Measurements from ENCODE around the gene EEF1A2.

EEF1A2 gene

DNA sequence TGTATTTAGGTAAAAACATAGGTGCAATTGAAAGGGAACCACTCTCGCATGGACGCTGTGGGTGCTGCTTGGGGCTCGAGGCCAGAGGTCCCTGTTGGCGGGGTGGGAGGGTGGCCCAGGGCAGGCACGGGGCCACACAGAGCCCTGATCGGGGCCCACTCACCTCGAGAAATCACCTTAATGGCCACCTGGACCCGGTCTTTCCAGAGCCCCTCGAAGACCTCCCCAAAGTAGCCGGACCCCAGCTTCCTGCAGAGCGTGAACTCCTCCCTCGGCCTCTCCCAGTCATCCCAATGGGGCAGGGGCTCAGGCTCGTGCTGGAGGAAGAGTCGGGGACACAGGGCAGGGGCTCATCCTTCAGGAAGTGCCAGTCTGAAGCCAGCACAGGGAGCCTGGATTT is 34.5 kb upstream of the EEF1A2 start:
- Histone ChIP-seq H3K27me3 (ENCODE audit: low read depth) (no peaks in the 10 kb centered on the region), H3K36me3 (replicated peaks) (no peaks in the 10 kb centered on the region), H3K9me3 (no peaks in the 10 kb centered on the region), H3K4me1 (no peaks in the 10 kb centered on the region), H3K4me3 (no peak overlapping the region)
- in situ Hi-C loops (cut with MboI; ENCODE audit: low sequenced_read_pairs) = no loop called here
- DNase-seq (ENCODE audit: low spot score in 2 of 2) = no peak

DNA sequence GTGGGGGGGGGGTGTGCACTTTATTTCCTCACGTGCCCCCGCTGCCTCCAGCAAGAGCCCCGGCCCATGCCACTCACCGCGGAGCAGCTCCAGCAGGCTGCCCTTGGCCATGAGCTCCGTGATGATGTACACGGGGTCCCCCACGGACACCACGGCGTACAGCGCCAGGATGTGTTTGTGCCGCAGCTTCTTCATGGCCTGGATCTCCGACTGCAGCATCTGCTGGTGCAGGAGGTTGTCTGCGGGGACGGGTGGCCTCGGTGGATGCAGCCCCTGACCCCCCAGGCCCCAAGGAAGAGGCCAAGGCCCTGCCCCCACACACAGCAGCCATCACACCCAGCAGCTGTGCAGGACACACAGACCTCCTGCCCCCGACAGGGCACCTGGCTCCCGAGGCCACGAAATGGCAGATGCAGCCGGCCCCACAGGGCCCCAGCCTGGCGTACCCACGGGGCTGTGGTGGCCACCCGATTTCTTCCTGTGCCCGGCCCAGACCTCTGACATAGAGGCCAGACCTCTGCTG is 33.6 kb upstream of the EEF1A2 start:
- Histone ChIP-seq H3K36me3 (replicated peaks) (no peaks in the 10 kb centered on the region), H3K4me3 (no peak overlapping the region), H3K4me1 (no peaks in the 10 kb centered on the region), H3K27me3 (ENCODE audit: low read depth) (no peaks in the 10 kb centered on the region; the same call in 1 of the 2 replicates), H3K9me3 (no peaks in the 10 kb centered on the region)
- DNase-seq (ENCODE audit: low spot score in 2 of 2) = no peak
- in situ Hi-C loops (cut with MboI; ENCODE audit: low sequenced_read_pairs) = no loop called here

DNA sequence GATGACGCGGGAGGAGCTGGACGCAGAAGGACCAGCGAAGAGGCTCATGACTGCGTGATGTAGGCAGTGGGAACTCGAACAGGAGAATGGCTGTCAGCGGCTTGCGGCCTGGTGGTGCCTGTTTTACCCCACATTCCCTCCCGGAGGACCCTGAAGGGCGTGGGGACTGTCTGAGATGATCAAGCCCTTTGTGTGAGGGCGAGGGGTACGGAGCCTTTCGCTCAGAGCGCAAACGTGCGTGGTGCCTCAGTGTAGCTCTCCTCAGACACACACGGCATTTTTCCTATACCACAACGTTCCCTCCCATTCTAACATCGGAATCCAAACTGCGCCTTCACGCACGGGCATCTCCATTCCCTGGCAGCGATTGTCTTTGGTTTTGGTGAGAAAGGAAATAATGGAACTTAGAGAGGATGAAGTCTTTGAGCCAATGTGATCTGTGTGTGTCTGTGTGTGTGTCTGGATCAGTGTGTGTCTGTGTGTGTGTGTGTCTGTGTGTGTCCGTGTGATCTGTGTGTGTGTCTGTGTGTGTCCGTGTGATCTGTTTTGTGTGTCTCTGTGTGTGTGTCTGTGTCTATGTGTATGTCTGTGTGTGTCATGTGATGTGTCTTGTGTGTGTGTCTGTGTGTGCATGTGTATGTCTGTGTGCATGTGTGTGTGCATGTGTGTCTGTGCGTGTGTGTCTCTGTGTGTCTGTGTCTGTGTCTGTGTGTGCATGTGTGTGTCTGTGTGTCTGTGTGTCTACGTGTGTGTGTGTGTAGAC is 33.0 kb upstream of the EEF1A2 start:
- DNase-seq (ENCODE audit: low spot score in 2 of 2) = no peak
- H3K4me1 ChIP-seq = no peaks in the 10 kb centered on the region
- H3K27me3 ChIP-seq (ENCODE audit: low read depth) = no peaks in the 10 kb centered on the region; the same call in 1 of the 2 replicates
- H3K36me3 ChIP-seq (replicated peaks) = no peaks in the 10 kb centered on the region
- H3K9me3 ChIP-seq = no peaks in the 10 kb centered on the region
- H3K4me3 ChIP-seq = no peak overlapping the region
- in situ Hi-C loops (cut with MboI; ENCODE audit: low sequenced_read_pairs) = no loop called here

DNA sequence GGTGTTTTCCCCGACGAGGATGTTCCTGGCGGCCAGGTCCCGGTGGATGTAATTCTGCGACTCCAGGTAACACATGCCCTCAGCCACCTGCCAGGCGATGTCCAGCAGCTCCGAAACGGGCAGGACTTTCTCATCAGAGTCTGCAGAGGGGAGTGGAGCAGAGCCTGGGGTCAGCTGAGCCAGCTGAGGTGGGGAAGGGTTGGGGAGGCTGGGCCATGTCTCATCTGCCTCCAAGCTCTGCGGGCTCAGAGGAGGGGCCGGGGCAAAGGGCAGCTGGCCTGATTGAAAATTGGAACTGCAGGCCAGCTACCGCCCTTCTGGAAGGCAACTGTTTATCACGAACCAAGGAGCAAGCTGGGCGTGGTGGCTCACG is 31.9 kb upstream of the EEF1A2 start:
- no peaks in the 10 kb centered on the region for H3K4me1 ChIP-seq
- in situ Hi-C loops (cut with MboI; ENCODE audit: low sequenced_read_pairs) = no loop called here
- H3K27me3 ChIP-seq (ENCODE audit: low read depth) = peaks cover 2% of the 10 kb centered on the region; the same call in 1 of the 2 replicates
- H3K9me3 ChIP-seq = no peaks in the 10 kb centered on the region
- H3K36me3 ChIP-seq (replicated peaks) = no peaks in the 10 kb centered on the region
- H3K4me3 ChIP-seq = no peak overlapping the region
- no peak for DNase-seq (ENCODE audit: low spot score in 2 of 2)

DNA sequence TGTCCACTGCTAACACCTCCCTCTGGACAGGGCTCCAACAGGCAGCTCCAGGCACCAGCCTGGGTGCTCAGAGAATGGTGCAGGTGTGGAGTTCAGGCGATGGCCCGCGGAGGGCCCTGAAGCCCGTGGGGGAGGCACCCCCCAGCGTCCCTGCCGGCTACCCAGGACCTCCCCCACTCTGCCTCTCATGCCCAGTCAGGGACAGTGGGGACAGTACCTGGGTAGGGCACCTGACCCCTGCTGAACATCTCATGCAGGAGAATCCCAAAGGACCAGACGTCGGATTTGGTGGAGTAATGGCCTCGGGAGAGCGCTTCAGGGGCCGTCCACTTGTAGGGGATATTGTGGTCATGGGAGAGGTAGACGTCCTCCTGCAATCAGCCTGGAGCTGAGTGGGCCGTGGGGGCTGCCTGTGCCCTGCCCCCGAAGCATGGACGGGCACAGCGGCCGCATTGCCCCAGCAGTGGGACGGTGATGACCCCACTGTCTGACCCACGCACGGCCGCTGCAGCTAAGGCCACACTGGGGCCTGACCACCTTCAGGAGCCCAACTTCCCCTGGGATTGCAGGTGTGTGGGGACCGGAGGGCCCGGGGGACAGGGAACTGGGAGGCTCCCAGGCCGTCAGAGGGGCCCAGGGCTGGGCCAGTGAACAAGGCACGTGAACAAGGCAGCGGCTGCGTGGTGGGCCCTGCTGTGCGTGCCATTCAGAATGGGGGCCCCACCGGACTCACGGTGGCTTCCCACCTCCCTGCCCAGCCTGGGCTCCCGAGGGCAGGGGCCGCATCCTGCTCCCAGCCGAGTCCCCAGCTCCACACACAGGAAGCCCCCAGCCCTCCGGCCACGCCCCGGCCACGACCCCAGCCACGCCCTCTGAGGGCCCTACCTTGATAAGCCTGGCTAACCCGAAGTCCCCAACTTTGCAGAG is 31.2 kb upstream of the EEF1A2 start:
- Histone ChIP-seq H3K4me1 (no peaks in the 10 kb centered on the region), H3K36me3 (replicated peaks) (no peaks in the 10 kb centered on the region), H3K27me3 (ENCODE audit: low read depth) (peaks cover 2% of the 10 kb centered on the region; the same call in 1 of the 2 replicates), H3K9me3 (no peaks in the 10 kb centered on the region), H3K4me3 (no peak overlapping the region)
- no peak for DNase-seq (ENCODE audit: low spot score in 2 of 2)
- in situ Hi-C loops (cut with MboI; ENCODE audit: low sequenced_read_pairs) = no loop called here

DNA sequence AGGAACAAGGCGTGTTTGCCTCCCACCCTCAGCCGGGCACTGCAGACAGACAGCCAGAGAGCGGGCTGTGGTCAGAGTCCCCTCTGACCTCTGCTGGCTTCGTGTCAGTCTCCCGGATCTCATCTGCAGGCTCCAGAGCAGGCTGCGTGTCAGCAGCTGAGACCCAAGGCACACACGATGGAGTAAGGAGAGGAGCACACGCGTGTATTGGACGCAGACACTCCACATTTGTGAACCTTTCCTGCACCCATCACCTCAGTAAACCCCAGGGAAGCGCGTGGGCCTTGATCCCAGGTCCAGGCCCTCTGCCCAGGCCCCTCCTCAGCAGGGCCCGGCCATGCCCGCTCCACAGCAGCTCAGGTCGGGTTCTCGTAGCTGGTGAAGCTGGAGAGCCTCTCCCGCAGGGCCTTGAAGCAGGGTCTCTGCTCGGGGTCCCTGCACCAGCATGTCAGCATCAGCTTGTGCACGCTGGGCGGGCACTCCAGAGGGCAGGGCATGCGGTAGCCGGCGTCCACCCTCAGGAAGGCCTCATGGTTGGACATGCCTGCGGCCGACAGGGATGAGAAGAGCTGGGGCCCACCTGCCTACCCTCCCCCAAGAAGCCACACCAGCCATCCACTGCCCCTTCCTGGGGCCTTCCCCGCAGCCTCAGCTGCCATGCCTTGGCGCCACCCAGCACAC is 30.4 kb upstream of the EEF1A2 start:
- Histone ChIP-seq H3K4me3 (no peak overlapping the region), H3K9me3 (no peaks in the 10 kb centered on the region)
- in situ Hi-C loops (cut with MboI; ENCODE audit: low sequenced_read_pairs) = no loop called here

DNA sequence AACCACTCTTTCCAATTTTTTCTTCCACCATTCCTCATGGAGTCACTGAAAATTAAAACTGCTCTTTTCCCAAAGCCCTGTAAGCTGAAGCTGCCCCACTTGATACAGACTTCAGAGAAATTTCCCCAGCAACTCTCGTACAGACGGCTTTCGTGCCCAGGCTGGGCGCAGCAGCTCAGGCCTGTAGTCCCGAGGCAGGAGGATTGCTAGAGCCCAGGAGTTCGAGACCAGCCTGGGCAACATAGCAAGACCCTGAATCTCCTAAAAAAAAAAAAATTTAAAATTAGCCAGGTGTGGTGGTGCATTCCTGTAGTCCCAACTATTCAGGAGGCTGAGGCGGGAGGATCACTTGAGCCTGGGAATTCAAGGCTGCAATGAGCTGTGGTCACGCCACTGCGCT is 28.3 kb upstream of the EEF1A2 start:
- Histone ChIP-seq H3K27me3 (ENCODE audit: low read depth) (peaks cover 2% of the 10 kb centered on the region; the same call in 1 of the 2 replicates), H3K4me3 (no peak overlapping the region), H3K36me3 (replicated peaks) (peaks cover 15% of the 10 kb centered on the region), H3K9me3 (peaks cover 3% of the 10 kb centered on the region; the same call in 1 of the 2 replicates), H3K4me1 (peaks cover 7% of the 10 kb centered on the region; the same call in 1 of the 2 replicates)
- no peak for DNase-seq (ENCODE audit: low spot score in 2 of 2)
- in situ Hi-C loops (cut with MboI; ENCODE audit: low sequenced_read_pairs) = no loop called here

More for the DNA sequence above, 30.4 kb upstream of the EEF1A2 start:
- DNase-seq (ENCODE audit: low spot score in 2 of 2) = no peak
- no peaks in the 10 kb centered on the region for H3K36me3 ChIP-seq (replicated peaks)
- H3K4me1 ChIP-seq = 0 out of 2 replicates have a peak, but pooled peaks cover 3% of the 10 kb centered on the region
- peaks cover 2% of the 10 kb centered on the region; the same call in 1 of the 2 replicates for H3K27me3 ChIP-seq (ENCODE audit: low read depth)

DNA sequence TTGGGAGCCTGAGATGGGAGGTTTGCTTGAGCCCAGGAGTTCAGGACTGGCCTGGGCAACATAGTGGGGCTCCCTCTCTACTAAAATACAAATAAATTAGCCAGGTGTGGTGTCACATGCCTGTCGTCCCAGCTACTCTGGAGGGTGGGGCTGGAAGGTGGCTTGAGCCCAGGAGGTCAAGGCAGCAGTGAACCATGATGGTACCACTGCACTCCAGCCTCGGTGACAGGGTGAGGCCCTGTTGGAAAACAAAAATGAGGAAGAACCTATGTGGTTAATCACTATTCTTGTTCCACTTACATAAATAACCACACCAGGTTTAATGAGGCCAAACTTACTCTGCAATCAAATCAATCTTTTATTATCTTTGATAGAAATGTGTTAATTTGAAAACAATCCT is 27.1 kb upstream of the EEF1A2 start:
- Histone ChIP-seq H3K27me3 (ENCODE audit: low read depth) (peaks cover 2% of the 10 kb centered on the region; the same call in 1 of the 2 replicates), H3K4me3 (no peak overlapping the region), H3K36me3 (replicated peaks) (peaks cover 25% of the 10 kb centered on the region), H3K9me3 (peaks cover 3% of the 10 kb centered on the region; the same call in 1 of the 2 replicates), H3K4me1 (peaks cover 7% of the 10 kb centered on the region; the same call in 1 of the 2 replicates)
- in situ Hi-C loops (cut with MboI; ENCODE audit: low sequenced_read_pairs) = no loop called here
- DNase-seq (ENCODE audit: low spot score in 2 of 2) = no peak

DNA sequence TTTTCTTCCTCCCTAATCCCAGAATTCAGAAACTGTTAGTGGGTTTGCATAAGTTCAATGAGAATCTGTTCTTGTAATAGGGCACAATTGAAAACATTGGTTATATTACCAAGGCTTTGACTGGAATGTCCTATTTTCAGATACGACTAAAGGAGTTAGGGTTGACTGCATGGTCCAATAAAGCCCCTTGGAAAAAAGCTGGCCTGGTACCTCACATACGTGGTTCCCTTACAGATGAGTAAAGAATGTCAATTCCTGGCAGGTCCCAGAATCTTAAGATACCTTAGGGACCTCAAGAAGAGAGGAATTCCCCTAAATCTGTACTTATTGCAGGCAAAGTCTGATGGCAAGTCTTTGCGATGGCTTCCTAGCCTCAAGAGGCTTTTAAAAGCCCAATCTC is 26.3 kb upstream of the EEF1A2 start:
- in situ Hi-C loops (cut with MboI; ENCODE audit: low sequenced_read_pairs) = no loop called here
- Histone ChIP-seq H3K4me3 (no peak overlapping the region), H3K36me3 (replicated peaks) (peaks cover 25% of the 10 kb centered on the region), H3K9me3 (peaks cover 3% of the 10 kb centered on the region; the same call in 1 of the 2 replicates), H3K4me1 (peaks cover 7% of the 10 kb centered on the region; the same call in 1 of the 2 replicates), H3K27me3 (ENCODE audit: low read depth) (peaks cover 2% of the 10 kb centered on the region; the same call in 1 of the 2 replicates)
- DNase-seq (ENCODE audit: low spot score in 2 of 2) = no peak

DNA sequence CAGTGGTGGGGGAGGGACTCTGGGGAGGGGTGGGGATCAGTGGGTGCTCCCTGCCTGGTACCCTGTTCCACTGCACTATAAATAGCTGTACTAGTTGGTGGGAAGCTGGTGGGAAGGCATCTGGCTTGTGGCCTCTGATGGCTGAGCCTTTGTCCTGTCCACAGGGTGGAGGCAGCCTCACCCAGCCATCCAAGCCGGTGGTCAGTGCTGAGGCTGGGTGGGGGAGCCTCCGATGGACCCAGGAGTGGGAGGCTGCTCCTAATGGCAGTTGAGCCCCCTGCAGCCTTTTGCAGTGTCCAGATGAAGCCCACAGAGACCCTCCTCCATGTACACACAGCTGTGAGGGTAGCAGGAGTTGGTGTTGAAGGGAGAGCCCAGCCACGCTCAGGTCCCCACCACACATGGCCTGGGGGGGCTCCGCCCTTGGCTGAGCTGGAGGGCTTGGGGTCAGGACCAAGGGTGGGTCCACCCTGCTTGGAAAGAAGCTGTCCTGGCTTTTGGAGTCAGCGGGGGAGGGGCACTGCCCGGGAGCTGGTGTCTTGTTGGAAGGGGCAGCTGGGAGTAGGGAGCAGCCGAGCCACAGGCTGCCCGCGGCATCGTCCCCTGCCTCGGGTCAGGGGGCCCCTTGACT is 24.2 kb upstream of the EEF1A2 start:
- H3K36me3 ChIP-seq (replicated peaks) = peaks cover 25% of the 10 kb centered on the region
- in situ Hi-C loops (cut with MboI; ENCODE audit: low sequenced_read_pairs) = no loop called here
- no peak for DNase-seq (ENCODE audit: low spot score in 2 of 2)
- no peak overlapping the region for H3K4me3 ChIP-seq
- peaks cover 12% of the 10 kb centered on the region for H3K4me1 ChIP-seq
- H3K27me3 ChIP-seq (ENCODE audit: low read depth) = peaks cover 2% of the 10 kb centered on the region; the same call in 1 of the 2 replicates
- peaks cover 3% of the 10 kb centered on the region; the same call in 1 of the 2 replicates for H3K9me3 ChIP-seq

DNA sequence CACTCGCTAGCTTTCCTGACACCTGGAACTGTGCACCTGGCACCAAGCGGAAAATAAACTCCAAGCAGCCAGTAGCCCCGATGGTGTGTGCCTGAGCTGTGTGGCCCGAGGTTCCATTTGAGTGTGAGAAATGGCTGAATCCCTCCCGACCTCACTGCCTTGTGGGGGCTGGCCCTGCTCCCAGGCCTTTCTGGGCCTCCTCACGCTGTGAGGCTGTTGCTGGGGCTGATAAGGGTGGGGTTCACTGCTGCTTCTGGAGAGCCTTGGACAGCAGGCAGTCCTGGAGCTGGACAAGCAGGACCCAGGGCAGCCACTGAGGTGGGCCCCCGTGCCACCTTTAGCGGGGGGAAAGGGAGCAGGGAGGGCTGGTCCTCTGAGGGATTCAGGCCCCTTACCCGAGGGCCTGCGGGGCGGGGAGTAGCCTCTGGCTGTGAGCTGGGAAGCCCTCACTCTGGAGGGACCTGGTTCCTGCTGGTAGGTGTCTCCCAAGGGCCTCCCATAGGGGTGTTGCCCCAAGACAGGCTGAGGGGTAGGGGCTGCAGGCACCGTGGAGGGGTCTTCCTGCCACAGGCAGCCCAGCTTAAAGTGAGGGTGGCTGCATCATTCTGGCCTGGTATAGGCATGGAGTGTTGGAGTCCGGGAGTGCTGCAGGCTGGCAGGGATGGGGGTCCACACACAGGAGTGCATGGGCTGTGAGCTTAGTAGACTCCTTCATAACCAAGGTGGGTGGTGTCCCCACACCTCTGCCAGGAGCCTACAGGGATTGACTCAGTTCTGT is 23.4 kb upstream of the EEF1A2 start:
- H3K36me3 ChIP-seq (replicated peaks) = peaks cover 25% of the 10 kb centered on the region
- DNase-seq (ENCODE audit: low spot score in 2 of 2) = no peak
- 0 out of 2 replicates have a peak, but pooled peaks cover 2% of the 10 kb centered on the region for H3K27me3 ChIP-seq (ENCODE audit: low read depth)
- peaks cover 3% of the 10 kb centered on the region; the same call in 1 of the 2 replicates for H3K9me3 ChIP-seq
- peaks cover 12% of the 10 kb centered on the region for H3K4me1 ChIP-seq
- in situ Hi-C loops (cut with MboI; ENCODE audit: low sequenced_read_pairs) = no loop called here
- H3K4me3 ChIP-seq = peak overlapping the region; percentile 11

DNA sequence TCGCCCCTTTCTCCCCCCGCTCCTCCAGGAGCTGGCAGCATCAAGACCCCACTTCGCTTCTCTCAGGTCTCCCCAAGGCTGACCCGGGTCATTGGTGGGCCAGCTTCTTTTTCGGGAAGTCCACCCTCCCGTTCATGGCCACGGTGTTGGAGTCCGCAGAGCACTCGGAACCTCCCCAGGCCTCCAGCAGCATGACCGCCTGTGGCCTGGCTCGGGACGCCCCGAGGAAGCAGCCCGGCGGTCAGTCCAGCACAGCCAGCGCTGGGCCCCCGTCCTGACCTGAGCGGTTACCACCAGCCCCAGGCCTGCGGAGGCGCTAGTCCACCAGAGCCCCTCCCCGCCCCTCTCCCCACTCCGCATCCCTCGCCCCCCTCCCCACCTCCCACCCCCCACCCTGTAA is 22.7 kb upstream of the EEF1A2 start:
- Histone ChIP-seq H3K4me1 (peaks cover 12% of the 10 kb centered on the region), H3K4me3 (peak overlapping the region; percentile 84), H3K36me3 (replicated peaks) (peaks cover 25% of the 10 kb centered on the region), H3K27me3 (ENCODE audit: low read depth) (0 out of 2 replicates have a peak, but pooled peaks cover 2% of the 10 kb centered on the region), H3K9me3 (peaks cover 3% of the 10 kb centered on the region; the same call in 1 of the 2 replicates)
- no peak for DNase-seq (ENCODE audit: low spot score in 2 of 2)
- in situ Hi-C loops (cut with MboI; ENCODE audit: low sequenced_read_pairs) = no loop called here

Measured in HAP-1 (cell line).